Measurements from ENCODE around the gene PICALM.
"Not testable (repeated sequence)": the region's sequence is repeated elsewhere in the genome, so short reads cannot be mapped to it uniquely, and the experiment has no call there.

PICALM gene

DNA sequence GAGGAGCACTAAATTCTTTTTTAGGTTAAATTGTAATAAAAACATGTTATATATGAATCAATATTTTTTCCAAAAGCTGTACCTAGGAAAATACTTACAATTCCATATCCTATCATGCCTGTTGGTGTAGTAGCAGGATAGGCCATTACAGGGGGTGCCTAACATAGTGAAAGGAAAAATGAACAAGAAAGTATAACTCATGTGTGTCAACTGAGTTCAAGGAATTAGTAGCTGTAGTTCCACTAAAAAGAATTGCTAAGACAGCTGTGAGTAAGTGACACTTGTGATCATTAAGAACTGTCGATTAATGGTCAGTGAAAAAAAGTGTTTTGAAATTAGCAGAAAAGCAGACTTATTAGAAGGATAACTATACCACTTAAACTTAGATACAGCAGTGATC, 92.4 kb downstream of the PICALM start:
- DNase-seq (ENCODE audit: low read depth), result no peak

DNA sequence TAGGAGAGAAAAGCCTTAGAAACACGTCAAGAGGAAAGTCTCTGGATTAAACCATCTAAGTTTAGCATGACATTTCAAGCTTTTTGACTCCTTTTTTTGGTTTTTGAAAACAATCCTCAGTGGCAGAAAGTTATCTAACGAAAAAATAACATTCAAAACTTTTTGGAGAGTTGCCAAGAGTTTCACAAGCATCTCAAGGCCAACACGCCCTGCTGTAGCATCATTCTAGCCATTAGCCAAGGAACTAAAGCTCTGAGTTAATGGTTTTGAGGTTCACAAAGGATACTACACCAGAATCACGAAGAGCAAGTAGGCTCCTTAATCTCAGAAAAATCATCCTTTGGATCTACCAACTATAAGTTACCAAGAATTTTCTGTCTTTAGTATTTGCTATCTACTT, 94.8 kb downstream of the PICALM start:
- no peak for DNase-seq (ENCODE audit: low read depth)

DNA sequence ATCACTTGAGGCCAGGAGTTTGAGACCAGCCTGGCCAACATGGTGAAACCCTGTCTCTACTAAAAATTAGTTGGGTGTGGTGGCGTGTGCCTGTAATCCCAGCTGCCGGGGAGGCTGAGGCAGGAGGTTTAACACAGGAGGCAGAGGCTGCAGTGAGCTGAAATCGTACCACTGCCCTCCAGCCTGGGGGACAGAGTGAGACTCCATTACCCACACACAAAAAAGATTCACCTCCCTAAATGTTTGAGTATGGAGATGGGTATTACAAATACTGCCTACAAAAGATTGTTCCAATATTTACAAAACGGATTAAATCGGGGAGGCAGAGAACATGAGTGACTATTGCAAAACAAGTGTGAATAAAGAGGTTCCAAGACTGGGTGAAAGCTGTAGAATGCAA, 98.3 kb downstream of the PICALM start:
- no peak for DNase-seq (ENCODE audit: low read depth)

DNA sequence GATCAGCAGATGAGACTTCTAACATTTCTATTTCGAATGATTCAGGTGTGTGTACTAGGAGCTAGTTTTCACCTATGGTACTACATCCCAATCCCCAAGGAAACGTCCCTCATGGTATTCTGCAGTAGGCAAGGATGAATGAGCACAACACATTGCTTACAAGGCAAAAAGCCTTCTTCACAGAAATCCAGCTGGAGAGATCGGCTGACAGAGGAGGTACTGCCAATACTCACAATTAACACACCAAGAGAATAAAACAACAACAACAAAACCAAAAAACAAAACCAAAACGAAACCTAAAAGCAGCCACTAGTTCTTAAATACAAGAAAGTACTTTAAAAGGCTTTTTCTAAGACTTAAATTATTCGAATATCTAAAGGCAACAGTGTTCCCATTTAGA, 101.4 kb downstream of the PICALM start:
- DNase-seq (ENCODE audit: low read depth), result no peak

DNA sequence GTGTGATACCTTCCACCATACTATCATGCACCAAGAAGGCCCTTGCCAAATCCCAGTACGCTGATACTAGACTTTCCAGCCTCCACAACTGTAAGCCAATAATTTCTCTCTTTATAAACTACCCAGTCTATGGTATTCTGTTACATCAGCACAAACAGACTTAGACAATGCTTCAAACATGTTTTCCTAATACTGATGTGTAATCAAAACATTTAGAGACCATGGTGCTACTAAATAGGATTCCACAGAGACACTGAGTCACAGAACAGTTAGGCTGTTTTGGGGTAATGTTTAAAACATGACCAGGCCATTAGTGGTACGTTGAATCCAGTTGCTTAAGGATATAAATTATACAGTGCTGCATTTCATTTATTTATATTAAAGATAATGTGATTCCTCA, 103.7 kb downstream of the PICALM start:
- DNase-seq (ENCODE audit: low read depth), result no peak

DNA sequence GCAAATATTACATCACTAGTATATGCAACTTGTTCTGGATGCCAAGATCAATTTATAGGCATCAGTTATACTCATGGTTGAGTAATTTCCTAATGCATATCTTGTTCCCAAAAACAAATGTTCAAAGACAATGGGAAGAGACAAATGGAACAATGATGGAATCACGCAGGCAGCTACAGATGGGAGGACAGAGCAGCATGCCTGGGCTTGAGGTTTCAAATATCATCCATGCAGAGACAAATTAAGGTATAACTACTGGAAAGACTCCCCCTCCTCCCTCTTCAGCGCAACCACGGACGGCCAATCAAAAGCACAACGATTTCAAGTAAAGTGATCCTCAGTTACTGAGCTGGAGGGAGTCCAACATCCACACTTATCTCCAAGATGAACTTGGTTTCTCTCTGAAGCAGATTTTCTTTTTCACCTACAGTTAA, 106.9 kb downstream of the PICALM start:
- DNase-seq (ENCODE audit: low read depth), result no peak

DNA sequence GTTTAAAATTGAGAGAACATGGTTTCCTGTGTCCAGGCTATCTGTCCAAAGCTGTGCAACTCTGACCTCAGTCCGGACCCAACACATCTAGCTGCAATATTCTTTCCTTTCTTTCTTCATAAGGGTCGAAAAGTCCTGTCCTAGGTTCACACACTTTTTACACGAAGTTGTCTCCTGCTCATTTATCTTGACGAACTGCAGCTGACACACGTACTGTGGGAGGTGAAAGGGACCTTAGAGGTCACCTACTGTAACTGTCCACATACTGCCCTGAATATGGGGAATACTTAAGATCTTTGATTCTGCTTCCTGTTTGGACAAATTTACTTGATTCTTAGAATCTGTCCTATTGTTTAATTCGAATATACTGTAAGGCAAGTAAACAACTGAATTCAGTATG, 107.8 kb downstream of the PICALM start:
- DNase-seq (ENCODE audit: low read depth), result no peak

DNA sequence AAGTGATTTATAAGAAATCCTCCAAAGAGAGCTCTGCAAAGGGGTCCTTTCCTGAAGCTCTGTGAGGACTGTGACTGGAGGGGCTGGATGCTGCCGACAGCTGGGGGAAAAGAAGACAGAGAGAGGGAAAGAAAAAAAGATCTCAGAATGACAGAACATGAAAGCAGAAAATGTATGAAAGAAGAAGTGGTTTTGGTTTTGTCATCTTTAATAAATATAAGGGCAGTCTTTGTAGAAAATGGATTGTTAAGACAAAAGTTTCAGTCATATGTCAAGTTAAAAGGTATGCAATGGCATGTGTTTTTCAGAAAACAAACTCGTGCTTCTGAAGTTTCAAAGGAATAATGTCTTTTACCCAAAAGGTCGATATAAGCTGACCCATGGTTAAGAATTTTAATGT, 108.2 kb downstream of the PICALM start:
- DNase-seq (ENCODE audit: low read depth), result no peak

DNA sequence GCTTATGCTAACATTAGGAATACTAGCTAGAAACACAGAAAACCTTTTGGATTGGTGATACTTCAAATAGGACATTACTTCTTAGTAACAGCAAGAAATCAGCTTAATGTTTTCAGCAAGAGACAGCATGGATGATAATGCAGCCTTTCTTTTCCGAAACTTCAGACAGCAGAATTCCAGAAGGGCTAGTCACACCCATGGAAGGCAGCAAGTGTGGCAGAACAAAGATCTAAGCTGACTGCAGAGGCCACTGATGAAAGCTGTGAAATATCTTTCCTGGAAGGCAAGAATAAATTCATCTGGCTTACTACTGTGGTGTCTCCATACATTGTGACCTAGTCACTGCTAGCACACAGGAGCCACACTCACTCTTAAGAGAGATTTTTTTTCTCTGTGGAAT, 113.4 kb downstream of the PICALM start:
- DNase-seq (ENCODE audit: low read depth), result no peak

DNA sequence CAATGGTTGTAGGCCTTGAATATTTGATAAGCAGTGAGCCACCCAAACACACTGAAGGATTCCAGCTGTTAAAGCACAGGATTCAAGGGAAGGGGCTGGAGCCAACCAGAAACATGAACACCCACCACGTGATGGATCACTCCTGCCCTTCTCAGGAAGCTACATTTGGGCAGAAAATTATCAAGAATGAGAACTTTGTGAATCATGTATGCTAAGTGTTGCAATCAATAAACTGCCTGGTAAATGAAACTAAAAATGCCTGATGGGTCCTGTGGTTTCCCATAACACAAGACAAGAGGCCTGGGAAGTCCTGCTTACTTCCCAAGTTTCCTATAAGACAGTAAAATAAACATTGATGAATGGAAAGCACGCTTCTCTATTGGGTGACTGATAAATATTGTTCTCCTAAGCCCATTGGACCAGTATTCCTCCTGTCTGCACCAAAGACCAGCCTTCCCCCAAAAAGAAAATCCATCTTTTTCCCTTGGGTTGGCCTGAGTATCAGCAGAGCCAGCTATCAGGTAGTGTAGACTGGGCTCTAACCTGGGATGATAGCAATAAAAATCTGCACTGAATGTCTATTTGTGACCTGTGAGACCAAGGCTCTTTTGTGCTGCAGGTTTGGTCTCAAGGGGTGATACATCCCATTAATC, 115.3 kb downstream of the PICALM start:
- DNase-seq (ENCODE audit: low read depth), result no peak

DNA sequence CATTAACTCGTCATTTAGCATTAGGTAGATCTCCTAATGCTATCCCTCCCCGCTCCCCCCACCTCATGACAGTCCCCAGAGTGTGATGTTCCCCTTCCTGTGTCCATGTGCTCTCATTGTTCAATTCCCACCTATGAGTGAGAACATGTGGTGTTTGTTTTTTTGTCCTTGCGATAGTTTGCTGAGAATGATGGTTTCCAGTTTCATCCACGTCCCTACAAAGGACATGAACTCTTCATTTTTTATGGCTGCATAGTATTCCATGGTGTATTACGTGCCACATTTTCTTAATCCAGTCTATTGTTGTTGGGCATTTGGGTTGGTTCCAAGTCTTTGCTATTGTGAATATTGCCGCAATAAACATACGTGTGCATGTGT, 116.8 kb downstream of the PICALM start:
- not testable (repeated sequence) for DNase-seq (ENCODE audit: low read depth)

DNA sequence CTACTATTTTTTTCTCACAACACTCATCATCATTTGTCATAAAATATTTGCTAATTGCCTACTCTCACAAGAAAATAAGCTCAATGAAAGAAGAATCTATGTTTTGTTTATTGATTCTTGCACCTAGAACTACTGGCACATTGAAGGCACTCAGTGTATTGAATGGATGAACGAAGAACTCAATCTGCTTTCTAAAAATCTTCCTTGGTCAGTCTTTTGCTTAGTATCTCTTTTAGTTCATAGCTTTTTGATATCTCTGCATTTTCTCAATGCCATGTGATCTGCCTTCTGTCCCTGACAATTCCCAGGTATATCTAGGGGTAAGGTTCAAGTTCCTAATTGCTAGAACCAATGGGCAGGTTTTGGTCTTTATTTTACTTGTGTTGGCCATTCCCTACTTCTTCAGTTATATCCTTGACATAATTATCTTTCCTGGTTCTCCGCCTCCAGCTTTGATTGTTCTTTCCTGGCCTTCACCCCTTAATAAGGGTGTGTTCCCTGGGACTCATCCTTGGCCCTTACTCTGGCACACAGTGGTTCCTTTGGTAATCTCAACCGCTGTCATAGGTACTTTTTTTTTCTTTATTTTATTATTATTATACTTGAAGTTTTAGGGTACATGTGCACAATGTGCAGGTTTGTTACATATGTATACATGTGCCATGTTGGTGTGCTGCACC, 117.3 kb downstream of the PICALM start:
- DNase-seq (ENCODE audit: low read depth), result no peak

DNA sequence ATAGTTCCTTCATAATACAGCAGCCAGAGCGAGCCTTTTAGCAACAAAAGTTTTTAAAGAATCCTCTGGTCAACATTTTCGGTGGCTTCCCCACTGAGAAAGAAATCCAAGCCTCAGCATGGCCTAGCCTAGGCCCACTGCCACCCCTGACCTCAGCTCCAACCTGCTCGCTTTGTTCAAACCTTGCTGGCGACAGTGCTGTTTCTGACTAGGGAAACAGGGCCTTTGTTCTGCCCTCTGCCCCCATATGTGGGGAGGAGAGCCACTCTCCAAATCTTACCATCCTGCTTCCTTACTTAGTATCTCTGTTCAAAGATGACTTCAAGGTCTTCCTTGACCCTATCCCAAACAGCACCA, 117.9 kb downstream of the PICALM start:
- no peak for DNase-seq (ENCODE audit: low read depth)

DNA sequence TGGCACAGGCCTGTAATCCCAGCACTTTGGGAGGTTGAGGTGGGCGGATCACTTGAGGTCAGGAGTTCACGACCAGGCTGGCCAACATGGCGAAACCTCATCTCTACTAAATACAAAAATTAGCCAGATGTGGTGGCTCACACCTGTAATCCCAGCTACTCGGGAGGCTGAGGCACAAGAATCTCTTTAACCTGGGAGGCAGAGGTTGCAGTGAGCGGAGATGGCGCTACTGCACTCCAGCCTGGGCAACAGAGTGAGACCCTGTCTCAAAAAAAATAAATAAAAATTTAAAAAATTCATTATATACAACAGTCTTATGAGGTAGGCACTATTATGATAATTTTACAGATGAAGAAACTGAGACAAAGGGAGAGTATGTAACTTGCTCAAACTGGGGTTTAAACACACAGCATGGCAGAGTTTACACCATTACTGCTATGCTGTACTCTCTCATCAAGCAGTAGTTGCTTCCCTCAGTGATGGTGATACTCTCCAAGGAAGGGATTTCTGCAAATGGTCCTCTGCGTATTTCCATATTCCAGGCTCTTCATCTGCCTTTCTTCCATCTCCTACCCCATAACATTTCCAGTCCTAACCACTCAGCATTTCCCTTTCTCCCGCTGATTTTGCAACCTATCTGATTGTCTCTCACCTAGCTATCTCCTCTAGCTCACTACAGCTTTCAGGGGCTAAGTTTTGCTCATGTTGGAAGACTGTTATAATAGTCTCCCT, 118.4 kb downstream of the PICALM start:
- no peak for DNase-seq (ENCODE audit: low read depth)

DNA sequence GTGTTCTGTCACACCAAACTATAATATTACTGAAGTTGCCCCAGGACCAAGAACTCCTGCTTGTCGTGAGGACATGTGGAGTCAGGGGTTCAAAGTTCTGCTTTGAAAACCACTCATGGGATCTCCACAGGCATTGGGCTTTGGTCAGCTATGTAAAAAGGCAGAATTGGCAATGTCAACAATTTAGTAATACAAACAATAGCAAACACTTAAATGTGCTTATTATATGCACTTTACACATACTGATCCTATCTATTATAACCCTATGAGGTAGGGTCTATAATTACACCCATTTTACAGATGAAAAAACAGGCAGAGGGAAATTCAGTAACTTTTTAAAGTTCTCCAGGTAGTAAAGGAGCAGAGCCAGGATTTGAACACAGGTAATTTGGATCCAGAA, 119.1 kb downstream of the PICALM start:
- no peak for DNase-seq (ENCODE audit: low read depth)

DNA sequence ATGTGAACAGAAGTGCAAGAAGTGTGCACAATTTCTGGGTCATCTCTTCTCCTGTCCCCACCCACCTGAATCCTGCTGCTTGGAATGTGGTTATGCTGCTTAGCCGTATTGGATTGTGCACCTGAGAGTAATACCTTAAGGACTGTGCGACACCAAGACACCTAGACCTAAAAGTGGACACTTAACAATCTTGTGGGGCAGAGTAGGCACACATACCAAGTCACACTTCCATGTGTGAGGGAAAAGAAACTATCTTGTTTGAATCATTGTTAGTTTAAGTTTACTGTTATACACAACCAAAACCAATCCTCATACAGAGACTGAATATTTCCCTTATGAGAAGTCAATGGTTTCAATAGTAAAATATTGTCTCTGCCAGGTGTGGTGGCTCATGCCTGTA, 120.0 kb downstream of the PICALM start:
- DNase-seq (ENCODE audit: low read depth), result no peak

DNA sequence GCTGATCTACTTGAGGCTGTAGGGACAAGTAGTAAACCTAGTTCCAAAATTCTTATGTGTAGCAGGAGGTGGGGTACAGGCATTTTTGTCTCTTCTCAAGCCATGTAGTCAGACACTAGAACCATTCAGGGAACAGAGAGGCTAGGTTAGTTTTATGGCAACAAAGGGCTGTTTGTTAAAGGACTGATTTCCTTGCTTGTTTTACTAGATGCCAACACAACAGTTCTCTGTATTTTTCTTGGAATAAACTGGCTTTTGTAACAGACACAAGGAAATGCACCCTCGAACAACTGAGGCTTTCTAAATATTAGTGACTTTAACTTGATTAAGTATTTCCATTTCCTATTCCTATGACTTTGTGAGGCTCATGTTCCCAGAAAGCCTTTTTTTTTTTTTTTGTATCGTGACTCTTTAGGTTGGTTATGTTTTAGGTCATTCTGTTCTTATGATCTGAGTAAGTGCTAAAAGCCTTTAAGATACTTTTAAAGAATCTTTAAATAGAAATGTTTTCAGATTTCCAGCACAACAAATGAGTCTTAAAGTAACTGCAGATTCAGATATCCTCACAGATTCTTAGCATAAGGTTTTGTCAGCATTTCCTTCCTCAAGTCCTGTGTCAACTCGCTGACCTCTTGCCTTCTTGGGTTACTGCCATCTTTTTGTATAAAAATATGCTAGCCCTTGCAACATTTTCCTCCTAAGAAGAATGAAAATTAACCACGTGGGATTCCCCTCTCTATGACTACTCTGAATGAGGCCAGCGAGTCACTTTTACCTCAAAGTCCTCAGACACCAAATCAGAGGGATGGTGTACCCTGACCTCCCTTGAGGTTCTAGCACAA, 121.2 kb downstream of the PICALM start:
- no peak for DNase-seq (ENCODE audit: low read depth)

DNA sequence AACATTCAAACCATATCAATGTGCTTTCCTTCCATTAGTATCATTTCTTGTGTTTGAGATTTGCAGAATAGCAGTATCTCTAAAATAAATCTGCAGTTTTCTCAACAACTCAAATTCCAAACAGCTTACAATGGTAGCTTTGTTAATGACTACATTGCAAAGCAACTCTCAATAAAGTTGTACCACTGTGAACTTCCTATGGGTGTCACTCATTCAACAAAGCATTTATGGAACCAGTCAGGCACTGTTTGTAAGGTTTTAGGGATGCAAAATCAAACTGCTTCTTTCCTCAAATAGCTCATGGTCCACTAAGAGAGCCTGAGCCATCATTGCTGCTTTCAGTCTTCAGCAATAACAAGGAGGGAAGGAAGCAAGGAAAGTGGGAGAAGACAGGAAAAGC, 122.7 kb downstream of the PICALM start:
- no peak for DNase-seq (ENCODE audit: low read depth)

DNA sequence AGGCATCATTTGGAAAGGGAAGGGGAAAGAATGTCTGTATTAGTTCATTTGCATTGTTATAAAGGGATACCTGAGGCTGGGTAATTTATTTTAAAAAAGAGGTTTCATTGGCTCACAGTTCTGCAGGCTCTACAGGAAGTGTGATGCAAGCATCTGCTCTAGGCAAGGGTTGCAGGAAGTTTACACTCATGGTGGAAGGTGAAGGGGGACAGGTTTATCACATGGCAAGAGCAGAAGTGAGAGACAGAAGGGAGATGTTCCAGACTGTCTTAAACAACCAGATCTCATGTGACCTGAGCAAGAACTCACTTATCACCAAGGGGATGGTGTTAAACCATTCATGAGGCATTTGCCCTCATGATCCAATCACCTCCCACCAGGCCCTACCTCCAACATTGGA, 123.1 kb downstream of the PICALM start:
- no peak for DNase-seq (ENCODE audit: low read depth)

DNA sequence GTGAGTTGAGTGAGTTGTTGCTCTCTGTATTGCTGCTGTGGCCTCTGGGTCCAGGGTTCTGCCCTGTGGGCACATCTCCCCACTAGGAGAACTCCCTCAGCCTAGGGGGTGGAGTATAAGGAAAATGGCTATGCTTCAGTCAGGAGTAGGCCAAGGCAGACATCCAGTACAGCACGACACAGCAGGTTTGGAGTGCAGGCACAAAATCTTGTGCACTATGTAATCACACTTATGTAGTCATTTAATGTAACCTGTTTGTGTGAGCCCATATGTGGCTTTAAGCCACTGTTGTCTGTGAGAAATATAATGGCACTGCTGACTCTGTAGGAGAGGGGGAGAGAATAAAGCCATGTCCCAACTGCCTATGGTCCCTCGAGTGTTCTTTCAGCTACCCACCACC, 123.6 kb downstream of the PICALM start:
- no peak for DNase-seq (ENCODE audit: low read depth)

DNA sequence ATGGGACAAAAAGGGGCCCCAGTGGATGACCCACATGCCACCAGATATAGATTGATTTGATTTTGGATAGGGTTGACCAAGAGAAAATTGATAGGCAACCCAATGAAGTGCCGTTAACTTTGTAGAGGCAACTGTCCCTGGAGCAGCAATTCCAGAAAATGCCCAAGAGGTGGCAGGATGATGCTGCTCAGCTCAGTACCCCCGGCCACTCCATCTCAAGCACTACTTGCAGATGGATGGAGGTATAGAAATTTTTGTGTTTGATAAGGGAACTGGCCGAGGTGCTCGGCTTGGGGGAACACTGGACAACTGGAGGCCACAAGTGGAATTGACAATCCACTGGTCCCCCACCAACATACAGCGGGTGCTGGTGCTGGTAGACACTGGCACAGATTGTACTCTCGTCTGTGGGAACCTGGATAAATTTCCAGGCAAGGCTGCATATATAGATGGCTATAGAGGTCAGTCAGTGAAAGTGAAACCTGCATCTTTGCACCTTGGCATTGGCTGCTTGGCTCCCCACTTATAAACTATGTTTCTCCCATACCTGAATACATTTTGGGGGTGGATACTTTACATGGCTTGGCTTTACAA, 127.4 kb downstream of the PICALM start:
- DNase-seq (ENCODE audit: low read depth), result no peak
